GM23338 (cell line): ENCODE measurements around the gene ZC3H8. TPM values are rescaled to one million over a fixed set of nuclear protein-coding genes. Genes with fewer than 3 reads are reported as not detected.

ENCODE experiments used
- CREB1 ChIP-seq: fragments of 250-450 bp; sonication (Bioruptor Pico); IDR thresholded peaks from 2 replicates; pipeline ENCODE4 v1.5.0; 2020; ENCODE audit warnings: low read depth, mild to moderate bottlenecking, moderate library complexity
- EZH2 ChIP-seq: fragments of 200-600 bp; sonication (generic); IDR thresholded peaks from one replicate; pipeline ENCODE4 v1.8.0; 2017; ENCODE audit warnings: antibody characterized with exemption, mild to moderate bottlenecking, low read depth; ENCODE audit not compliant: unreplicated experiment
- JUNB ChIP-seq: IDR thresholded peaks from one replicate; pipeline ENCODE4 v1.6.1; 2016; ENCODE audit warnings: antibody characterized with exemption; ENCODE audit not compliant: unreplicated experiment
- STAT1 ChIP-seq: IDR thresholded peaks from one replicate; pipeline ENCODE4 v1.6.1; 2016; ENCODE audit warnings: antibody characterized with exemption; ENCODE audit not compliant: unreplicated experiment
- ZNF114 ChIP-seq: fragments of 250-450 bp; sonication (Bioruptor Pico); IDR thresholded peaks from 2 replicates; pipeline ENCODE4 v1.5.0; 2020; ENCODE audit warnings: mild to moderate bottlenecking, moderate library complexity
- ZNF331 ChIP-seq: fragments of 250-450 bp; sonication (Bioruptor Pico); IDR thresholded peaks from 2 replicates; pipeline ENCODE4 v1.5.0; 2020; ENCODE audit warnings: low read depth, mild to moderate bottlenecking, moderate library complexity
- polyA plus RNA-seq: library from polyadenylated mRNA; unstranded; fragments of >200 nt; fragmentation: Nextera tagmentation; extraction: Ambion mirVana; gene quantifications from 2 replicates; pipeline ENCODE4 v1.2.1, GENCODE V29; 2016
- total RNA-seq: library from RNA; depleted of rRNA; stranded (reverse); fragments of >200 nt; shearing (Covaris generic); gene quantifications from 2 replicates; pipeline ENCODE4 v1.2.3, GENCODE V29; 2014
- TF ChIP-seq, protein P1 (sequence below): fragments of 250-450 bp; sonication (Bioruptor Pico); IDR thresholded peaks from 2 replicates; pipeline ENCODE4 v1.5.0; 2020; ENCODE audit warnings: mild to moderate bottlenecking, moderate library complexity
- TF ChIP-seq, protein P2 (sequence below), 2 experiments: fragments of 200-600 bp in 1 of 2; sonication (generic) in 1 of 2; conservative IDR thresholded peaks; 2 replicates each; pipeline versions ENCODE4 v1.5.1 to v1.6.1; 2016 to 2017; ENCODE audit warnings: antibody characterized with exemption in 2 of 2, low read depth in 2 of 2, mild to moderate bottlenecking in 2 of 2, moderate library complexity in 1 of 2
- TF ChIP-seq, protein P3 (sequence below): IDR thresholded peaks from 2 replicates; pipeline ENCODE4 v1.6.1; 2016; ENCODE audit warnings: antibody characterized with exemption

The ZC3H8 gene
- total and polyA plus RNA-seq, 2 experiments from 2014 or later = 13.3 to 42.8 TPM

DNA sequence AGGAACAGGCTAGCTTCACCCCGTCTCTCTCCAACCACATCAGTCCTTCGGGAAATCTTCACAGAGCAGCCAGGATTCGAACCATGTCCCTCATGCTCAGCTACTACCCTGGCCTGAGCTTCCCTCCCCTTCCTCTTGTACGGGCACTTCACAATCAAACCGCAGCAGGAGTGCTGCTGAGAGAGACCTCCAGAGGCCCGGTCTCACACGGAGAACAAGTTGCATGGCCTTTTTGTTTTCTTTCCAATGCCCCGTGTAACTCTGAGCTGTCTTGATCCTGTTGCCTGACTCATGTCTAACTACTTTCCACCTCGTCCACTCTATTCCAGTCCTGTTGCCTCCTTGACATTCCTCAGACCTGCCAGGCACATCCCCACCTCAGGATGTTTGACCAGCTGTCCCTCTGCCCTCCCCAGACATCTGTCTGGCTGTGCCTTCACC is 91.3 kb downstream of the ZC3H8 start (continued):
- TF ChIP-seq, protein P1, sequence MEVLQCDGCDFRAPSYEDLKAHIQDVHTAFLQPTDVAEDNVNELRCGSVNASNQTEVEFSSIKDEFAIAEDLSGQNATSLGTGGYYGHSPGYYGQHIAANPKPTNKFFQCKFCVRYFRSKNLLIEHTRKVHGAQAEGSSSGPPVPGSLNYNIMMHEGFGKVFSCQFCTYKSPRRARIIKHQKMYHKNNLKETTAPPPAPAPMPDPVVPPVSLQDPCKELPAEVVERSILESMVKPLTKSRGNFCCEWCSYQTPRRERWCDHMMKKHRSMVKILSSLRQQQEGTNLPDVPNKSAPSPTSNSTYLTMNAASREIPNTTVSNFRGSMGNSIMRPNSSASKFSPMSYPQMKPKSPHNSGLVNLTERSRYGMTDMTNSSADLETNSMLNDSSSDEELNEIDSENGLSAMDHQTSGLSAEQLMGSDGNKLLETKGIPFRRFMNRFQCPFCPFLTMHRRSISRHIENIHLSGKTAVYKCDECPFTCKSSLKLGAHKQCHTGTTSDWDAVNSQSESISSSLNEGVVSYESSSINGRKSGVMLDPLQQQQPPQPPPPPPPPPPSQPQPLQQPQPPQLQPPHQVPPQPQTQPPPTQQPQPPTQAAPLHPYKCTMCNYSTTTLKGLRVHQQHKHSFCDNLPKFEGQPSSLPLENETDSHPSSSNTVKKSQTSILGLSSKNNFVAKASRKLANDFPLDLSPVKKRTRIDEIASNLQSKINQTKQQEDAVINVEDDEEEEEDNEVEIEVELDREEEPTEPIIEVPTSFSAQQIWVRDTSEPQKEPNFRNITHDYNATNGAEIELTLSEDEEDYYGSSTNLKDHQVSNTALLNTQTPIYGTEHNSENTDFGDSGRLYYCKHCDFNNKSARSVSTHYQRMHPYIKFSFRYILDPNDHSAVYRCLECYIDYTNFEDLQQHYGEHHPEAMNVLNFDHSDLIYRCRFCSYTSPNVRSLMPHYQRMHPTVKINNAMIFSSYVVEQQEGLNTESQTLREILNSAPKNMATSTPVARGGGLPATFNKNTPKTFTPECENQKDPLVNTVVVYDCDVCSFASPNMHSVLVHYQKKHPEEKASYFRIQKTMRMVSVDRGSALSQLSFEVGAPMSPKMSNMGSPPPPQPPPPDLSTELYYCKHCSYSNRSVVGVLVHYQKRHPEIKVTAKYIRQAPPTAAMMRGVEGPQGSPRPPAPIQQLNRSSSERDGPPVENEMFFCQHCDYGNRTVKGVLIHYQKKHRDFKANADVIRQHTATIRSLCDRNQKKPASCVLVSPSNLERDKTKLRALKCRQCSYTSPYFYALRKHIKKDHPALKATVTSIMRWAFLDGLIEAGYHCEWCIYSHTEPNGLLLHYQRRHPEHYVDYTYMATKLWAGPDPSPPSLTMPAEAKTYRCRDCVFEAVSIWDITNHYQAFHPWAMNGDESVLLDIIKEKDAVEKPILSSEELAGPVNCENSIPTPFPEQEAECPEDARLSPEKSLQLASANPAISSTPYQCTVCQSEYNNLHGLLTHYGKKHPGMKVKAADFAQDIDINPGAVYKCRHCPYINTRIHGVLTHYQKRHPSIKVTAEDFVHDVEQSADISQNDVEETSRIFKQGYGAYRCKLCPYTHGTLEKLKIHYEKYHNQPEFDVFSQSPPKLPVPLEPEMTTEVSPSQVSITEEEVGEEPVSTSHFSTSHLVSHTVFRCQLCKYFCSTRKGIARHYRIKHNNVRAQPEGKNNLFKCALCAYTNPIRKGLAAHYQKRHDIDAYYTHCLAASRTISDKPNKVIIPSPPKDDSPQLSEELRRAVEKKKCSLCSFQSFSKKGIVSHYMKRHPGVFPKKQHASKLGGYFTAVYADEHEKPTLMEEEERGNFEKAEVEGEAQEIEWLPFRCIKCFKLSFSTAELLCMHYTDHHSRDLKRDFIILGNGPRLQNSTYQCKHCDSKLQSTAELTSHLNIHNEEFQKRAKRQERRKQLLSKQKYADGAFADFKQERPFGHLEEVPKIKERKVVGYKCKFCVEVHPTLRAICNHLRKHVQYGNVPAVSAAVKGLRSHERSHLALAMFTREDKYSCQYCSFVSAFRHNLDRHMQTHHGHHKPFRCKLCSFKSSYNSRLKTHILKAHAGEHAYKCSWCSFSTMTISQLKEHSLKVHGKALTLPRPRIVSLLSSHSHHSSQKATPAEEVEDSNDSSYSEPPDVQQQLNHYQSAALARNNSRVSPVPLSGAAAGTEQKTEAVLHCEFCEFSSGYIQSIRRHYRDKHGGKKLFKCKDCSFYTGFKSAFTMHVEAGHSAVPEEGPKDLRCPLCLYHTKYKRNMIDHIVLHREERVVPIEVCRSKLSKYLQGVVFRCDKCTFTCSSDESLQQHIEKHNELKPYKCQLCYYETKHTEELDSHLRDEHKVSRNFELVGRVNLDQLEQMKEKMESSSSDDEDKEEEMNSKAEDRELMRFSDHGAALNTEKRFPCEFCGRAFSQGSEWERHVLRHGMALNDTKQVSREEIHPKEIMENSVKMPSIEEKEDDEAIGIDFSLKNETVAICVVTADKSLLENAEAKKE (CRISPR knock-in tag) = no peak
- TF ChIP-seq, protein P2, sequence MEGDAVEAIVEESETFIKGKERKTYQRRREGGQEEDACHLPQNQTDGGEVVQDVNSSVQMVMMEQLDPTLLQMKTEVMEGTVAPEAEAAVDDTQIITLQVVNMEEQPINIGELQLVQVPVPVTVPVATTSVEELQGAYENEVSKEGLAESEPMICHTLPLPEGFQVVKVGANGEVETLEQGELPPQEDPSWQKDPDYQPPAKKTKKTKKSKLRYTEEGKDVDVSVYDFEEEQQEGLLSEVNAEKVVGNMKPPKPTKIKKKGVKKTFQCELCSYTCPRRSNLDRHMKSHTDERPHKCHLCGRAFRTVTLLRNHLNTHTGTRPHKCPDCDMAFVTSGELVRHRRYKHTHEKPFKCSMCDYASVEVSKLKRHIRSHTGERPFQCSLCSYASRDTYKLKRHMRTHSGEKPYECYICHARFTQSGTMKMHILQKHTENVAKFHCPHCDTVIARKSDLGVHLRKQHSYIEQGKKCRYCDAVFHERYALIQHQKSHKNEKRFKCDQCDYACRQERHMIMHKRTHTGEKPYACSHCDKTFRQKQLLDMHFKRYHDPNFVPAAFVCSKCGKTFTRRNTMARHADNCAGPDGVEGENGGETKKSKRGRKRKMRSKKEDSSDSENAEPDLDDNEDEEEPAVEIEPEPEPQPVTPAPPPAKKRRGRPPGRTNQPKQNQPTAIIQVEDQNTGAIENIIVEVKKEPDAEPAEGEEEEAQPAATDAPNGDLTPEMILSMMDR (conservative IDR thresholded peaks at IDR 0.05; ENCODE audit: low read depth in 2 of 2) = no peak
- TF ChIP-seq, protein P3, sequence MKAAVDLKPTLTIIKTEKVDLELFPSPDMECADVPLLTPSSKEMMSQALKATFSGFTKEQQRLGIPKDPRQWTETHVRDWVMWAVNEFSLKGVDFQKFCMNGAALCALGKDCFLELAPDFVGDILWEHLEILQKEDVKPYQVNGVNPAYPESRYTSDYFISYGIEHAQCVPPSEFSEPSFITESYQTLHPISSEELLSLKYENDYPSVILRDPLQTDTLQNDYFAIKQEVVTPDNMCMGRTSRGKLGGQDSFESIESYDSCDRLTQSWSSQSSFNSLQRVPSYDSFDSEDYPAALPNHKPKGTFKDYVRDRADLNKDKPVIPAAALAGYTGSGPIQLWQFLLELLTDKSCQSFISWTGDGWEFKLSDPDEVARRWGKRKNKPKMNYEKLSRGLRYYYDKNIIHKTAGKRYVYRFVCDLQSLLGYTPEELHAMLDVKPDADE = no peak
- TF ChIP-seq STAT1 = no peak
- TF ChIP-seq JUNB = no peak
- TF ChIP-seq EZH2 = no peak
- no peak for TF ChIP-seq ZNF114 (CRISPR knock-in tag)
- no peak for TF ChIP-seq CREB1 (CRISPR knock-in tag)
- no peak for TF ChIP-seq ZNF331
